ENCODE results near the gene SMAD5.

SMAD5 gene

DNA sequence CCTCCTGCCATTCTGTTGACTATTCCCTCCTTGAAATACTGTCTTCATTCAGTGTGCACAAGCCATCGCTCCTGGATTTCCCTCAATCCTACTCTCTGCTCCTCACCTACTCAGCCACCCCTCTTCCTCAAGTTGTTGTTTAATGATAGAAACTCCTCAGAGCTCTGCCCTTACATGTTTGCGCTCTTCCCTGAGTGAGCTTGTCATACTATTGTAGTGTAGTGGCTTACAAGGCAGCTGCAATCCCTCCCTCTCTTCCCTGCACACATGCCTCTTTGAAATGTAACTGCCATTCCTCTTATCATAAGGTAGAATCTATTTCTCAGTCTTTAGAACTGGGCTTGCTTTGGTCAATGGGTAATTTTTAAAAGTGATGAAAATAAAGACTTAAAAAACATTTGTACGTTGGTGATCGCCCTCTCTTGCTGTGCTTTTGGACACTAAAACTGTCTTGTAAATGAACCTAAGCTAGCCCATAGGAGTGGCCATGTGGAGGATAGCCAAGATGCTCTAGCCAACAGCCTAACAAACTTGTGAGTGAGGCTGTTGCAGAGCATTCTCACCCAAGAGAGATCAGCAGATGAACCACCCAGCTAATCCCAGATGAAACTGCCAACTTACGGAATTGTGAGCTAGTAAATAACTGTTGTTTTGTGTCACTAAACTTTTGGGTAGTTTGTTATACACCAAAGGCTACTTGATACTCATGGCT lies 18.1 kb upstream of the SMAD5 start:
- DNase-seq (ENCODE audit: insufficient read length, low spot score) (no peak), FAIRE-seq (no peak)

- DNase-seq (ENCODE audit: insufficient read length, low spot score) (no peak), FAIRE-seq (no peak)
These were observed 17.3 kb upstream of the SMAD5 start for GRCh38 chr5:136115183-136115865.

- FAIRE-seq (no peak), DNase-seq (ENCODE audit: insufficient read length, low spot score) (no peak)
These were observed 12.1 kb upstream of the SMAD5 start for GRCh38 chr5:136120529-136120928.

DNA sequence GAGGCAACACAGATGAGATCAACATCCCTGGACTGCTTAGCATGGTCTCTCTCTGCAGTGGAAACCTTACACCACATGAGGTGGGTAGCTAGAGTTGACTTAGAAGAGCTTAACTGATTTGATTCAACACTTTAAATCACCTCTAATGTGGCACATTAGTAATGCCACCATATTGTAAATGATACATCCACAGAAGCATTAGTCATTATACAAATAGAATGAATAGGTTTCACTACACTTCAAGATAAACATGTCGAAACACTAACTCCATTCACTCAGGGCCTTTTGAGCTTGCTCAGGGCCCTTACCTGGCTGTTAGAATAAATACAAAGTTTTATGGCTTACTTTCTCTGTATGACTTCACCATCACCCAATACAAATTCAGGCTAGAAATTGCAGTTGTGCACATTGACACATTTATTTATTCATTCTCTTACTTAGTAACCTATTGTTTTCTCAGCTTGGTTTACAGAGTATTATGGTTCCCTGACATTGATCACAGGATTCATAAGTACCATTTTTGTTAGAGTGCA lies 9.3 kb upstream of the SMAD5 start:
- FAIRE-seq (no peak), DNase-seq (ENCODE audit: insufficient read length, low spot score) (no peak)

GRCh38 chr5:136127560-136127959 lies 5.1 kb upstream of the SMAD5 start:
- FAIRE-seq (no peak), DNase-seq (ENCODE audit: insufficient read length, low spot score) (no peak)

GRCh38 chr5:136128481-136128880 lies 4.2 kb upstream of the SMAD5 start:
- no peak for DNase-seq (ENCODE audit: insufficient read length, low spot score)
- FAIRE-seq: no peak

DNA sequence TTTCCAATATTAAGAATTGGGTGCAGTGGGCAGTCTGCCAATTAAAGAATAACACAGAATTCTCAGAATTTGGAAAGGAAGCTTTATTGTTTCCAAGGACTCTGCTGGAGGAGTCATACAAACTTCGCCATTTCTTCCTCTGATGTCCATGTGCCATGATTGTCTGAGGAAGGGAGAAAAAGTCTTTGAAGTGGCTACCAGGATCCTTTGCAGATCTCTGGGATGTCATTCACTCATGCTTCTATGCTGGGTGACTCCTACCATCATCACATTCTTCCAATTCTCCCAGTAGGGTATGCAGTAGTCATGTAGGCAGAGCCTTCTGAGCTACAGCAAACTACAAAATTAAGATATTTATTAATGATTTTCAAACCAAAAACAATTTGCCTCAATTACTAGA lies 3.2 kb upstream of the SMAD5 start:
- DNase-seq (ENCODE audit: insufficient read length, low spot score) (no peak), FAIRE-seq (no peak)

DNA sequence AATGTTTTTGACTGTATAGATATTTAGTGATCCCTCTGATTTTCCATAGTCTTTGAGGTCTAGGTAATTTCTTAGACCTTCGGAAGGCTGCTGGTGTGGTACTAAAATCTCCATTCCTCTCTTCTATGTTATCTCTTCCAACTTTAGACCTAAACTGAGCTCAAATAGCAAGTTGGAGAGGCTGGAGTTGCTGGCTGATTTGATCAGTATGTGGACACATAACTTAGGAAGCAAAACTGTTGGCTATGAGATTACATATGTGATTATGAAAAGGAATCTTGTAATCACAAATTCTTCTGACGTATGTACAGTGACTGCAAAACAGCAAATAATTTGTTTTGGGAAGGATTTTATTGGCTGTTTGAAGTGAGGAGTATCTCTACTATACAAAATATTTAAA lies 2.1 kb upstream of the SMAD5 start:
- FAIRE-seq: no peak
- DNase-seq (ENCODE audit: insufficient read length, low spot score): no peak

- DNase-seq (ENCODE audit: insufficient read length, low spot score) (no peak), FAIRE-seq (no peak)
These were observed 558 bp upstream of the SMAD5 start for GRCh38 chr5:136132087-136132486.

DNA sequence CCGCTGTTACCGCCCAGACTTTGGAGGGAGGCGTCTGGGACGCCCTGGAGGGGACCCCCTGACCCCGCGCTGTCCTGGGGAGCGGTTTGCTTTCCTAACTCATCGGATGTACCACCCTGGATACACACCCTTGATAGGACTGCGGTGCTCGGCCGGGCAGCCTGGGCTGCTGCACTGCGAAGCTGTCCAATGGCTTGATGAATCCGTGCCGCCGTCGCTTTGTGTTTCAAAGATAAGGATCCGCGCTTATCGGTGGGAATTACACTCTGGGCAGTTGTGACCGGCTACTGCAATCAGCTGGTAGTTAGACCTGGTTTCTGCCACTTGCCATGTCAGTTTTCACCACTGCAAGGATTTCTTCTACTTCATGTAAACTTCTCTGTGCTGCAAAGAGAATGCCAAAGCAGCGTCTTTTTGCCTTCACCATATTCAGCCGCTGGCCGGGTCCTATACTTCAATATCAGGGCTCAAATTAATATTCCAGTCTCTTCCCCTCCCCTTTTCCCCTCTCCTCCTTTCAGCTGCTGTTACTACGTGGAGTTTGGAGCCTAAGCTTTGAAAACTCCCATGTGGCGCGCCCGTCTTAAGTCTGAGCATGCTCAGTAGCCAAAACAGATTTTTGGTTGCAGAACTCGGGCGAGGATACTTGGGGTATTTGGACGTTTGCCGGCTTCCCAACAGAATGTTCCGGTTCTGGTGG lies 727 bp downstream of the SMAD5 start:
- FAIRE-seq (peak; percentile 91), DNase-seq (ENCODE audit: insufficient read length, low spot score) (no peak)

DNA sequence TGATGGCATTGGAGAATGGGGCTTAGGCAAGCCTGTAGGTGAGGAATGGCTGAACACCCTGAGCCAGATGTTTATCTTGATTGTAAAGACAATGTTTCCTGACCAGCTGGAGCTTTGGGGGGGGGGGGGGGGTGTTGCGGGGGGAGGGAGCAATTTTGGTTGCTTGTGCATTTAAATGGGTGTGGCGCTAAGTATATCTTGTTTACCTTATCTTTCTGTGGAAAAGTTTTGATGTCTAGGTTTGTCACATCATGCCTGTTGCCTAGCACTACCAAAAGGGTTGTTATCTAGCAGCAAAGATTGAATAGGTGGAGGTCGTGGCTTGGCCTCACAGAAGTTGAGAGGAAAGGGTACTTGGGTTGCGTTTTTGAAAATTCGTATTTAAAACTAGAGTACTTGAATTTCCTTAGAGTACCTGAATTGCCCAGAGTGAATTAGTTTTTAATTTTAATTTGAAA lies 1.3 kb downstream of the SMAD5 start:
- DNase-seq (ENCODE audit: insufficient read length, low spot score) (no peak), FAIRE-seq (no peak)

- FAIRE-seq (no peak), DNase-seq (ENCODE audit: insufficient read length, low spot score) (no peak)
These were observed 2.0 kb downstream of the SMAD5 start for GRCh38 chr5:136134653-136135052.

- no peak for FAIRE-seq
- DNase-seq (ENCODE audit: insufficient read length, low spot score): no peak
These were observed 2.9 kb downstream of the SMAD5 start for GRCh38 chr5:136135536-136135935.

GRCh38 chr5:136137497-136138220 lies 5.0 kb downstream of the SMAD5 start:
- DNase-seq (ENCODE audit: insufficient read length, low spot score) (no peak), FAIRE-seq (no peak)

DNA sequence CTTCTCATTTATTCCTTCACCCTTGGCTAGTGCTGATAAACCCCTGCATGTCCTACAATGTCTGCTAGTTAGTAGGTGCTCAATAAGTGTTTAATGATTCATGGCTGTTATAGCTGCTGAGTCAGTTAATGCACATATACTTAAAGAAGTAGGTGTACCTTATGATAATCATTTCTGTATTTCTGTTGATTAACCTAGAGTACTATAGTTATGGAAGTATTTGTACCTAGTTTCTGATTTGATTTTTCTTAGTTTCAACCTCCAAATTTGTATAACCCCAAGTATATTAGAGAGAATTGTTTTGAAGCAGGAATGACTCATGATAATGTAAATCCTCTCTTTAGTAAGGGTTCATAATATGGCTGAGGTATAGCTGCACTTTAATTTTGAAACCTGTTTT lies 8.9 kb downstream of the SMAD5 start:
- FAIRE-seq (peak; percentile 75), DNase-seq (ENCODE audit: insufficient read length, low spot score) (no peak)

GRCh38 chr5:136143312-136143711 lies 10.7 kb downstream of the SMAD5 start:
- no peak for FAIRE-seq
- no peak for DNase-seq (ENCODE audit: insufficient read length, low spot score)

DNA sequence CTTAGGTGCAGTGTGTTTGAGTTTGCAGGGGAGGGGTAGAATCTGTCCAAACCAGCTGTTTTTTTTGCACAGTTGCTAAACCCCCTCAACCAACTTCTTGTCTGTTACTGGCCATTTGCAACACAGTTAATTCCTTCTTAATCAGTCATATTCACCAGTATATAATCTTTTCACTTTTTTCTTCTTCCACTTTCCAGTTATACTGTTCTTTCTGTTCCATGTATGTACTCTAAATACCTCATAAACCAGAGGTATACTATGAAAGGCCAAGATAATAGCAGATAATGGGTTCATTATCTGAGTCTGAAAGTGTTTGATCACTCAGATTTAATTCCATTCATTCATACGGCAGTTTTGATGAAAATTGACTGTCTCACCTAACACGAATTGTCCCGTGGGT lies 11.1 kb downstream of the SMAD5 start:
- FAIRE-seq: no peak
- no peak for DNase-seq (ENCODE audit: insufficient read length, low spot score)

DNA sequence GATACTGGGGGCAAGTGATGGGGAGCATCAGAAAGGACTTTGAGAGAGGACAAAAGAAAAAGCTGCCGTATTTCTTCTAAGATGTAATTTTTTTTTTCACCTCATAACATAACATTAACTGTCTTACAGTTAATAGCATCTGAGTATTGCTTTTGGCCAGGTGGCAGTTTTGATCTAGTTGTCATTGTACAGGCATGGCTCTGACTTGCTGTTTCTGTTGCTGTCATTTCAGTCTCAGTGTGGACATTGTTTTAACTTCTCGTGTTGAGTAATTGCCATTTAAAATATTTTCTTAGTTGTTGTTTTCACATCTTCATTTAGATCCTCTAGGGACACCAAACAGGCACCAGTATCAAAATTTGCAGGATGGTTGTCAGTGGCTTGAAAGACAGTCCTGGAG lies 12.4 kb downstream of the SMAD5 start:
- DNase-seq (ENCODE audit: insufficient read length, low spot score) (no peak), FAIRE-seq (peak; percentile 42)

- no peak for DNase-seq (ENCODE audit: insufficient read length, low spot score)
- FAIRE-seq: no peak
These were observed 13.6 kb downstream of the SMAD5 start for GRCh38 chr5:136146201-136146600.

DNA sequence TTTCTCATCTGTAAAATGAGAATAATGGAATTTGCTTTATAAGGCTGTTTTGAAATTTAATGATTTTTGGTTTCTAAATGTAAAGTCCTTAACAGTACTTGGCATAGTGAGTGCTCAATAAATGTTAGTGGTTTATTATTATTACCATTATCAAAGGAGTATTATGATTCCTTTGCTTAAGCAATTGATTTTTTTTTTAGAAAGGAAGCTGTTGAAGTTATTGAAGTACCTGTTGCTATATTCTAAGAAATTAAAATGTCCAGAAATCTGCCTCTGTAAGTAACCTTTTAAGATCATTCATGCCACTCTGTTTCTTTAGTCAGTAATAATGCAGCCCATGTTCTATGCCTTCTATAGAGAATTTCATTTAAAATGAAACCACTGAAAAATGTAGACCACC lies 15.0 kb downstream of the SMAD5 start:
- no peak for FAIRE-seq
- no peak for DNase-seq (ENCODE audit: insufficient read length, low spot score)

GRCh38 chr5:136149891-136150290 lies 17.2 kb downstream of the SMAD5 start:
- FAIRE-seq (no peak), DNase-seq (ENCODE audit: insufficient read length, low spot score) (no peak)
